ENCODE measurements around the gene HDAC1.
"Not testable (repeated sequence)": the region's sequence is repeated elsewhere in the genome, so short reads cannot be mapped to it uniquely, and the experiment has no call there.

Gene HDAC1

GRCh38 chr1:32338637-32339145 is 46.8 kb downstream of the HDAC1 start:
- no peak for DNase-seq
- in situ Hi-C loops (cut with MboI; ENCODE audit: low pct_unique_long_range_greater_than_20kb, low sequenced_read_pairs) = no loop called here

GRCh38 chr1:32339363-32339978 is 47.6 kb downstream of the HDAC1 start:
- peak; percentile 55 for DNase-seq
- in situ Hi-C loops (cut with MboI; ENCODE audit: low pct_unique_long_range_greater_than_20kb, low sequenced_read_pairs) = no loop called here

GRCh38 chr1:32341186-32341757 is 49.4 kb downstream of the HDAC1 start:
- in situ Hi-C loops (cut with MboI; ENCODE audit: low pct_unique_long_range_greater_than_20kb, low sequenced_read_pairs) = no loop called here
- DNase-seq = no peak

- in situ Hi-C loops (cut with MboI; ENCODE audit: low pct_unique_long_range_greater_than_20kb, low sequenced_read_pairs) = no loop called here
- no peak for DNase-seq
Measured at GRCh38 chr1:32341971-32342370, 50.1 kb downstream of the HDAC1 start.

- DNase-seq = no peak
- in situ Hi-C loops (cut with MboI; ENCODE audit: low pct_unique_long_range_greater_than_20kb, low sequenced_read_pairs) = no loop called here
Measured at GRCh38 chr1:32342704-32343103, 50.8 kb downstream of the HDAC1 start.

GRCh38 chr1:32345289-32345827 is 53.5 kb downstream of the HDAC1 start:
- in situ Hi-C loops (cut with MboI; ENCODE audit: low pct_unique_long_range_greater_than_20kb, low sequenced_read_pairs) = no loop called here
- DNase-seq = peak; percentile 43

GRCh38 chr1:32346532-32347157 is 54.8 kb downstream of the HDAC1 start:
- in situ Hi-C loops (cut with MboI; ENCODE audit: low pct_unique_long_range_greater_than_20kb, low sequenced_read_pairs) = no loop called here
- DNase-seq = no peak

- peak; percentile 56 for DNase-seq
- in situ Hi-C loops (cut with MboI; ENCODE audit: low pct_unique_long_range_greater_than_20kb, low sequenced_read_pairs) = no loop called here
Measured at GRCh38 chr1:32349211-32349708, 57.4 kb downstream of the HDAC1 start.

- in situ Hi-C loops (cut with MboI; ENCODE audit: low pct_unique_long_range_greater_than_20kb, low sequenced_read_pairs) = no loop called here
- DNase-seq = no peak
Measured at GRCh38 chr1:32350785-32351398, 59.0 kb downstream of the HDAC1 start.

- peak; percentile 78 for DNase-seq
- in situ Hi-C loops (cut with MboI; ENCODE audit: low pct_unique_long_range_greater_than_20kb, low sequenced_read_pairs) = no loop called here
Measured at GRCh38 chr1:32351399-32352238, 59.7 kb downstream of the HDAC1 start.

GRCh38 chr1:32352239-32352745 is 60.4 kb downstream of the HDAC1 start:
- no peak for DNase-seq
- in situ Hi-C loops (cut with MboI; ENCODE audit: low pct_unique_long_range_greater_than_20kb, low sequenced_read_pairs) = no loop called here

- in situ Hi-C loops (cut with MboI; ENCODE audit: low pct_unique_long_range_greater_than_20kb, low sequenced_read_pairs) = no loop called here
- no peak for DNase-seq
Measured at GRCh38 chr1:32352831-32353383, 61.0 kb downstream of the HDAC1 start.

GRCh38 chr1:32353431-32353830 is 61.5 kb downstream of the HDAC1 start:
- DNase-seq = no peak
- in situ Hi-C loops (cut with MboI; ENCODE audit: low pct_unique_long_range_greater_than_20kb, low sequenced_read_pairs) = no loop called here

- peak; percentile 30 for DNase-seq
- in situ Hi-C loops (cut with MboI; ENCODE audit: low pct_unique_long_range_greater_than_20kb, low sequenced_read_pairs) = no loop called here
Measured at GRCh38 chr1:32353886-32354570, 62.1 kb downstream of the HDAC1 start.

- in situ Hi-C loops (cut with MboI; ENCODE audit: low pct_unique_long_range_greater_than_20kb, low sequenced_read_pairs); DNase-seq: not testable (repeated sequence)
Measured at GRCh38 chr1:32355778-32356177, 63.9 kb downstream of the HDAC1 start.

- in situ Hi-C loops (cut with MboI; ENCODE audit: low pct_unique_long_range_greater_than_20kb, low sequenced_read_pairs) = no loop called here
- no peak for DNase-seq
Measured at GRCh38 chr1:32356478-32356877, 64.6 kb downstream of the HDAC1 start.

- DNase-seq = no peak
- in situ Hi-C loops (cut with MboI; ENCODE audit: low pct_unique_long_range_greater_than_20kb, low sequenced_read_pairs) = no loop called here
Measured at GRCh38 chr1:32357614-32358013, 65.7 kb downstream of the HDAC1 start.

- in situ Hi-C loops (cut with MboI; ENCODE audit: low pct_unique_long_range_greater_than_20kb, low sequenced_read_pairs) = no loop called here
Measured at GRCh38 chr1:32358435-32358834, 66.6 kb downstream of the HDAC1 start.

More at GRCh38 chr1:32358435-32358834, 66.6 kb downstream of the HDAC1 start:
- no peak for DNase-seq

Data from KBM-7 (cell line).